ENCODE measurements around the gene DENND4B. TPM values are rescaled to one million over a fixed set of nuclear protein-coding genes. Genes with fewer than 3 reads are reported as not detected.

DENND4B gene
- total and polyA plus RNA-seq, 9 of the 15 experiments (the other 6 are each of a cell fraction or from before 2014, with no cell fraction given): 9.5 to 80.5 (median 23.1) TPM

- TF ChIP-seq PCBP1 (IDR thresholded peaks at IDR 0.05; ENCODE audit: low read depth, low read length, poor library complexity, severe bottlenecking) (no peak), ZBTB26 (CRISPR knock-in tag; IDR thresholded peaks at IDR 0.05) (no peak), NBN (IDR thresholded peaks at IDR 0.05; ENCODE audit: low read depth) (no peak), CHCHD3 (CRISPR knock-in tag; IDR thresholded peaks at IDR 0.05) (no peak), PYGO2 (tag; IDR thresholded peaks at IDR 0.05) (no peak), ZNF398 (CRISPR knock-in tag; IDR thresholded peaks at IDR 0.05) (no peak), SMC3 (conservative IDR thresholded peaks at IDR 0.05; ENCODE audit: insufficient read depth, low read depth, low read length) (no peak), MIER1 (IDR thresholded peaks at IDR 0.05; ENCODE audit: low read depth) (no peak), HMGXB4 (CRISPR knock-in tag; IDR thresholded peaks at IDR 0.05) (no peak), GABPB1 (CRISPR knock-in tag; IDR thresholded peaks at IDR 0.05) (0 out of 2 replicates have a peak, but pooled peaks have one; percentile 28), ATF1 (CRISPR knock-in tag; IDR thresholded peaks at IDR 0.05) (no peak), ATF1 (tag; IDR thresholded peaks at IDR 0.05) (peak; percentile 69)
These were observed 1.7 kb downstream of the DENND4B start (continued) for GRCh38 chr1:153944827-153945117.

All from K562 (cell line).